ENCODE results near the gene DUSP5. TPM values are rescaled to one million over a fixed set of nuclear protein-coding genes. Genes with fewer than 3 reads are reported as not detected.

The DUSP5 gene
- total and polyA plus RNA-seq, 12 donors, result 11.7 to 61.7 (median 17.4) TPM

DNA sequence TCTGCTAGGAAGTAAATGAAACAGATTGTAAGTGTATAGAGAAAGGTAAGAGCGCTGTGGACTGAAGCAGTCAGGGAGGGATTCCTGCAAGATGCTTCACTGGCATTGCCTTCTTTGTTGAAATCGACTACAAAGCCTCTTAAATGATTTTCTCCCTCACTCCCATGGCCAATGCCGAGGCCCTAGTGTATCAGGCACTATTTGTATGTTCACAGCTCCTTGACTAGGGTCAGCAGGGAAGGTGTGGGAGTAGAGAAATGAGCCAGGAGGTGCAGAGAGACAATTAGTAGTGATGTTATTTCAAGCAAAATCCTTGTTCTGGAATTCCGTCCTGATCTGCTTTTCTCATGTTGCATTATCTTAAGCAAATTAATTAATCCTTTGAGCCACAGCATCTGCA lies 22.9 kb upstream of the DUSP5 start:
- WGBS, 4 donors, result 70 to 84% (median 78%) methylated on average over 4 of the region's 4 CpGs
- no peak overlapping the region for H3K27ac ChIP-seq
- H3K27me3 ChIP-seq, result no peaks in the 10 kb centered on the region
- H3K9me3 ChIP-seq (replicated peaks in 1 of 3), result no peaks in the 10 kb centered on the region
- no peak for TF ChIP-seq POLR2A (IDR thresholded peaks at IDR 0.05)
- TF ChIP-seq, protein P1, sequence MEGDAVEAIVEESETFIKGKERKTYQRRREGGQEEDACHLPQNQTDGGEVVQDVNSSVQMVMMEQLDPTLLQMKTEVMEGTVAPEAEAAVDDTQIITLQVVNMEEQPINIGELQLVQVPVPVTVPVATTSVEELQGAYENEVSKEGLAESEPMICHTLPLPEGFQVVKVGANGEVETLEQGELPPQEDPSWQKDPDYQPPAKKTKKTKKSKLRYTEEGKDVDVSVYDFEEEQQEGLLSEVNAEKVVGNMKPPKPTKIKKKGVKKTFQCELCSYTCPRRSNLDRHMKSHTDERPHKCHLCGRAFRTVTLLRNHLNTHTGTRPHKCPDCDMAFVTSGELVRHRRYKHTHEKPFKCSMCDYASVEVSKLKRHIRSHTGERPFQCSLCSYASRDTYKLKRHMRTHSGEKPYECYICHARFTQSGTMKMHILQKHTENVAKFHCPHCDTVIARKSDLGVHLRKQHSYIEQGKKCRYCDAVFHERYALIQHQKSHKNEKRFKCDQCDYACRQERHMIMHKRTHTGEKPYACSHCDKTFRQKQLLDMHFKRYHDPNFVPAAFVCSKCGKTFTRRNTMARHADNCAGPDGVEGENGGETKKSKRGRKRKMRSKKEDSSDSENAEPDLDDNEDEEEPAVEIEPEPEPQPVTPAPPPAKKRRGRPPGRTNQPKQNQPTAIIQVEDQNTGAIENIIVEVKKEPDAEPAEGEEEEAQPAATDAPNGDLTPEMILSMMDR (IDR thresholded peaks at IDR 0.05), result no peak
- intact Hi-C loops (cut with DNase I), result no loop called here
- no peak overlapping the region for H3K4me3 ChIP-seq
- no peaks in the 10 kb centered on the region for H3K36me3 ChIP-seq (replicated peaks in 1 of 2)
- DNase-seq, result no peak
- H3K4me1 ChIP-seq (replicated peaks in 1 of 2), result no peaks in the 10 kb centered on the region

DNA sequence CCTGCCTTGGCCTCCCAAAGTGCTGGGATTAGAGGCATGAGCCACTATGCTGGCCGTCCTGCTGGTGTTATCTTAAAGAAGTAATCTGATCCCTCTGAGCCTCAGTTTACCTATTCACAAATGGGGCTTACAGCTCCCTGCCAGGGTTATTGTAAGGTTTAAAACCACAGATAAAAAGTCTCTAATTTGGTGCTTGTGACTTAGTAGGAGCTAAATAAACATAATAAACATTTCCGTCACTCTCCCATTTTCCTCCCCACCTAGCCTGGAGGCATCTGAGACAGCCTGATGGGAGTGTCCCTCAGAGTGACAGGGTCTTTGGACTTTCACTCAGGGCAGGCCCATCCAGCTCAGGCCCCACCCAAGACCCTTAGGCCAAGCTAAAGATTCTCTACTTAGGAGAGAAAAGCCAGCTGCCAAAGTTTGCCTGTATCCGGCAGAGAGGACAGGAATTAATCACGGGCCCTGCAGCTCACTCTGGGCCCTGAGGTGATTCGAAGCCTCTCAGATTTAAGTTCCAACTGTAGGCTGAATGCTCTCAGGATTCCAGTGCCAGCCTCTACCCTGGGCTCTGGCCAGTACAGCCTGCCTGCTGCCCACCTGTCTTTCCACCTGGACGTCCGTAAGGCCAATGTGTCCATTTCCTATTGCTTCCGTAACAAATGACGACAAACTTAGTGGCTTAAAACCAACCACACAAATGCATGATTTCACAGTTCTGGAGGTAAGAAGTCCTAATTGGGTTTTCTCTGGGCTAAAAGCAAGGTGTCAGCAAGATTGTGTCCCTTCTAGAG lies 21.8 kb upstream of the DUSP5 start:
- intact Hi-C loops (cut with DNase I), result no loop called here
- no peaks in the 10 kb centered on the region for H3K4me1 ChIP-seq (replicated peaks in 1 of 2)
- H3K4me3 ChIP-seq, result no peak overlapping the region
- no peaks in the 10 kb centered on the region for H3K36me3 ChIP-seq (replicated peaks in 1 of 2)
- H3K9me3 ChIP-seq (replicated peaks in 1 of 3), result no peaks in the 10 kb centered on the region
- no peak for DNase-seq
- H3K27ac ChIP-seq, result no peak overlapping the region
- TF ChIP-seq, protein P1 (IDR thresholded peaks at IDR 0.05), result no peak
- no peak for TF ChIP-seq POLR2A (IDR thresholded peaks at IDR 0.05)
- H3K27me3 ChIP-seq, result no peaks in the 10 kb centered on the region
- WGBS, 4 donors, result 87 to 92% (median 90%) methylated on average over 8 to 9 of the region's 9 CpGs

DNA sequence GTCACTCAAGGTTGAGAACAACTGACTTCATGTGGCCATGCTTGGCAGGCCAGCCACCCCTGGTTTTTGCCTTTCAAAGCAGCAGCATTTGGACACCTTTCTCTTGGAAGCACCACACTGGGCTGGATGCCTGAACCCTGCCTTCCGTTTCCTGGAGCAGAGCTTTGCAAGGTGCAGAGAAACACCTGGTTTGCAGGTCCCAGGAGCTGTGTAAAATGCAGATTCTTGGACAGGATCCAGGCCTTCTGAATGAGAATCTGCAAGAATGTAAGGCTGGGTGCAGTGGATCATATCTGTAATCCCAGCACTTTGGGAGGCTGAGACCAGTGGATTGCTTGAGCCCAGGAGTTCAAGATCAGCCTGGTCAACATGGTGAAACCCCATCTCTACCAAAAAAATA lies 18.0 kb upstream of the DUSP5 start:
- DNase-seq, result no peak
- 70 to 92% (median 85%) methylated on average over 1 of the region's 1 CpG for WGBS, 4 donors
- Histone ChIP-seq H3K4me3 (no peak overlapping the region), H3K4me1 (replicated peaks in 1 of 2) (no peaks in the 10 kb centered on the region), H3K27me3 (no peaks in the 10 kb centered on the region), H3K36me3 (replicated peaks in 1 of 2) (no peaks in the 10 kb centered on the region), H3K27ac (no peak overlapping the region), H3K9me3 (replicated peaks in 1 of 3) (no peaks in the 10 kb centered on the region)
- TF ChIP-seq POLR2A (IDR thresholded peaks at IDR 0.05), result no peak
- TF ChIP-seq, protein P1 (IDR thresholded peaks at IDR 0.05), result no peak
- intact Hi-C loops (cut with DNase I), result no loop called here

DNA sequence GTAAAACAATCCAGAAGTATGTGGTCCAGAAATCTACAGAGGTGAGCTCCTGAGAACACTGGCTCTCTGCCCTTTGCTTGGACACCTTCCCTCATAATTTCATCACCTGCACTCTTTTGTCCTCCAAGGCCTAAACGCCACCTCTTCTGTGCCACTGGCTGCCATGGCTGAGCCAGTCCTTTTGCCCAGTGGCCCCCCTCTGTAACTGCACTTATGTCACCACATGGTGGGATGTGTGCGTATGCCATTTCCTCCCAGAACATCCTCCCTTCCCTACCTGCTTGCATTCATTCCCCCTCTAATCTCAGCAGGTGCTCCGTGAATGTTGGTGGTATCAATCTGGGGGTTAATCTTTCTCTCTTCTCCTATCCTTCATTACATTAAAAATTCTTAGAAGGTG lies 17.3 kb upstream of the DUSP5 start:
- no peak for TF ChIP-seq POLR2A (IDR thresholded peaks at IDR 0.05)
- TF ChIP-seq, protein P1 (IDR thresholded peaks at IDR 0.05), result no peak
- no peaks in the 10 kb centered on the region for H3K9me3 ChIP-seq (replicated peaks in 1 of 3)
- WGBS, 4 donors, result 67 to 96% (median 89%) methylated on average over 3 of the region's 3 CpGs
- intact Hi-C loops (cut with DNase I), result no loop called here
- no peak overlapping the region for H3K27ac ChIP-seq
- no peaks in the 10 kb centered on the region for H3K4me1 ChIP-seq (replicated peaks in 1 of 2)
- DNase-seq, result no peak
- H3K4me3 ChIP-seq, result no peak overlapping the region
- H3K27me3 ChIP-seq, result no peaks in the 10 kb centered on the region
- no peaks in the 10 kb centered on the region for H3K36me3 ChIP-seq (replicated peaks in 1 of 2)
